CD4-positive, alpha-beta T cell (primary cell): ENCODE measurements around the gene MBD3L2B. TPM values are rescaled to one million over a fixed set of nuclear protein-coding genes. Genes with fewer than 3 reads are reported as not detected.
"Not testable (repeated sequence)": the region's sequence is repeated elsewhere in the genome, so short reads cannot be mapped to it uniquely, and the experiment has no call there.

Experiments
- ATAC-seq: fragments of 200-7000 bp; cut with Tn5 transposase; one replicate; pipeline ENCODE4 v1.10.0; 2022; ENCODE audit warnings: mild to moderate bottlenecking; ENCODE audit not compliant: poor library complexity
- CTCF ChIA-PET: fragments of 350-600 bp; sonication (Branson Sonifier 250); formaldehyde crosslinking; loops from one replicate; lab custom pipeline; 2021; ENCODE audit warnings: antibody characterized with exemption, inconsistent platforms; lab: Charles Lee
- POLR2A ChIA-PET: fragments of 350-600 bp; sonication (Branson Sonifier 250); formaldehyde crosslinking; loops from one replicate; lab custom pipeline; 2021; ENCODE audit warnings: antibody characterized with exemption, inconsistent platforms; lab: Charles Lee
- DNase-seq, 14 experiments: peaks; one replicate each; pipeline ENCODE4 v3.0.0-alpha.2; 2013 to 2020; ENCODE audit warnings: mixed read lengths in 2 of 14
- H3K27ac ChIP-seq, 2 donors: one replicate each; pipeline versions ENCODE4 v1.5.1 to v1.7.0; 2013; ENCODE audit warnings: low read length in 2 of 2, low read depth in 1 of 2, mild to moderate bottlenecking in 1 of 2
- H3K27me3 ChIP-seq, 2 experiments: 1 replicate in 1 of 2; 2 replicates in 1 of 2; pipeline versions ENCODE4 v1.6.1 to v1.7.0; 2013; ENCODE audit warnings: low read length in 2 of 2, control low read depth in 1 of 2, mild to moderate bottlenecking in 1 of 2, moderate library complexity in 1 of 2; ENCODE audit not compliant: insufficient read depth in 2 of 2, control insufficient read depth in 1 of 2
- H3K36me3 ChIP-seq: one replicate; pipeline ENCODE4 v1.6.1; 2013; ENCODE audit warnings: low read length, control low read depth; ENCODE audit not compliant: insufficient read depth
- H3K4me1 ChIP-seq: one replicate; pipeline ENCODE4 v1.6.1; 2013; ENCODE audit warnings: low read length, control low read depth; ENCODE audit not compliant: insufficient read depth
- H3K4me3 ChIP-seq: one replicate; pipeline ENCODE4 v1.5.1; 2013; ENCODE audit warnings: mild to moderate bottlenecking, low read length, moderate library complexity
- H3K9me3 ChIP-seq, 2 experiments: 1 replicate in 1 of 2; 2 replicates in 1 of 2; pipeline versions ENCODE4 v1.6.1 to v1.7.0; 2013; ENCODE audit warnings: low read length in 2 of 2, mild to moderate bottlenecking in 2 of 2, control low read depth in 1 of 2, moderate library complexity in 1 of 2; ENCODE audit not compliant: control insufficient read depth in 1 of 2, insufficient read depth in 1 of 2
- H3K27ac Mint-ChIP-seq: one replicate; pipeline ENCODE4 v1.8.0; 2020; ENCODE audit warnings: mixed read lengths
- H3K27me3 Mint-ChIP-seq: one replicate; pipeline ENCODE4 v1.8.0; 2021; ENCODE audit warnings: mixed read lengths
- H3K36me3 Mint-ChIP-seq: one replicate; pipeline ENCODE4 v1.8.0; 2021; ENCODE audit warnings: low read depth, mixed read lengths
- H3K4me1 Mint-ChIP-seq: one replicate; pipeline ENCODE4 v1.8.0; 2021; ENCODE audit warnings: low read depth, mixed read lengths
- H3K4me3 Mint-ChIP-seq: one replicate; pipeline ENCODE4 v1.8.0; 2020; ENCODE audit warnings: mild to moderate bottlenecking, mixed read lengths
- H3K9me3 Mint-ChIP-seq: one replicate; pipeline ENCODE4 v1.8.0; 2020; ENCODE audit warnings: mixed read lengths
- CTCF ChIP-seq: fragments of 200-600 bp; IDR thresholded peaks from one replicate; pipeline ENCODE4 v1.8.0; 2022; ENCODE audit warnings: antibody characterized with exemption, mild to moderate bottlenecking
- intact Hi-C, 2 experiments: fragments of 100-400 bp; cut with DNase I in 1 of 2; cut with micrococcal nuclease in 1 of 2; formaldehyde crosslinking; loops; one replicate each; pipeline versions ENCODE4 v1.15.1 to v1.9.0; 2023 to 2025; cut with DNase I, micrococcal nuclease
- polyA plus RNA-seq, 2 donors: library from polyadenylated mRNA; unstranded; fragments of 120-200 nt; gene quantifications; one replicate each; pipeline ENCODE4 v1.2.1, GENCODE V29; 2013
- total RNA-seq, 174 experiments: library from RNA in 2 of 174; stranded (reverse) in 2 of 174; gene quantifications; one replicate each; pipeline ENCODE4 v1.2.3 and lab custom pipeline; 2021 to 2026

Gene MBD3L2B
- total RNA-seq: not detected
- not detected for polyA plus RNA-seq (2013, experiment 1 of 2)
- polyA plus RNA-seq (2013, experiment 2 of 2): not detected
- 0 to 0.08 (median 0) reads per million in 172 experiments for total RNA-seq (lab: John Stamatoyannopoulos, UW)

DNA sequence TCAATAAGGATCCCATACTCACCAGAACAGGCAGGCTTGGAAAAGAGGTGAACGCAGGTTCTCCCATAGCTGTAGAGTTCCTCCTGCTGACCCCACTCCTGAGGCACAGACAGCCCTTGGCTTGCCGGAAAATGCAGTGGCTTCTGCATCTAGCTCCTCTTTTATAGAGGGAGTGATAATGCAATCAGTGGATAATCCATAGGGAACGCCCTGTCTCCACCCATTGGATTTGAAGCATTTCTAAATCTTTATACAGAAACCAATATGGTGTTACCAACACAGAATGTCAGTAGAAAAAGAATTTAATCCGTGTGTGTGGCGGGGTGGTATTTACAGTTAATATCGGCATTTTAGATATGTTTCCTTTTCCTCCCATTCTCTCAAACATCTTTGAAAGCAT lies at the start of gene MBD3L2B:
TSS of gene MBD3L2B (minus strand) at position 101 of the 400 bp plus-strand sequence. CDS start at position 67, 34 bp downstream.
- H3K9me3 ChIP-seq, ATAC-seq, H3K27ac Mint-ChIP-seq, H3K36me3 Mint-ChIP-seq, H3K27me3 Mint-ChIP-seq, H3K4me3 Mint-ChIP-seq, CTCF ChIA-PET, H3K4me3 ChIP-seq, intact Hi-C loops, H3K27me3 ChIP-seq, H3K4me1 Mint-ChIP-seq, H3K27ac ChIP-seq, DNase-seq, H3K36me3 ChIP-seq, H3K4me1 ChIP-seq, POLR2A ChIA-PET, H3K9me3 Mint-ChIP-seq: not testable (repeated sequence)

GRCh38 chr19:7069904-7070226 lies 48.6 kb upstream of the MBD3L2B start:
- DNase-seq: peak in 3 of 14 experiments; percentile 3 to 43 (median 31)
- Mint-ChIP-seq H3K36me3 (peaks cover 48% of the 10 kb centered on the region), H3K27ac (peak overlapping the region; percentile 91), H3K27me3 (no peaks in the 10 kb centered on the region), H3K9me3 (no peaks in the 10 kb centered on the region), H3K4me1 (peaks cover 25% of the 10 kb centered on the region), H3K4me3 (peak overlapping the region; percentile 96)
- ChIA-PET POLR2A (interaction anchor here (0.8 to 3.1 kb wide), 22 partner anchors 11 to 799 kb away, joined by 3 to 55 read pairs (median 4); partner anchors contain the start of genes ALKBH7, ARHGEF18, KHSRP and PET100), CTCF (interaction anchor here (0.9 to 1.2 kb wide), 2 partner anchors 32 to 800 kb away, joined by 3 read pairs; no protein-coding TSS in a partner anchor)
- Histone ChIP-seq H3K4me3 (peak overlapping the region; percentile 88), H3K36me3 (peaks cover 36% of the 10 kb centered on the region), H3K9me3 (peaks cover 2 to 11% of the 10 kb centered on the region in 2 experiments), H3K27me3 (no peaks in the 10 kb centered on the region), H3K4me1 (peaks cover 21% of the 10 kb centered on the region), H3K27ac (peak overlapping the region; percentile 85 to 89)
- TF ChIP-seq CTCF: no peak
- intact Hi-C loops: no loop called here
- ATAC-seq: peak; percentile 18

- Histone ChIP-seq H3K4me3 (peak within 1 kb of the TSS; percentile 88), H3K9me3 (peaks cover 0 to 6% of the 10 kb centered on the region in 2 experiments), H3K4me1 (peaks cover 21% of the 10 kb centered on the region), H3K27ac (peak within 1 kb of the TSS; percentile 85 to 89), H3K27me3 (no peaks in the 10 kb centered on the region), H3K36me3 (peaks cover 30% of the 10 kb centered on the region)
- DNase-seq (peak; percentile 98 to 100 (median 99)), ATAC-seq (peak; percentile 95)
- Mint-ChIP-seq H3K36me3 (peaks cover 43% of the 10 kb centered on the region), H3K27ac (peak within 1 kb of the TSS; percentile 91), H3K4me3 (peak within 1 kb of the TSS; percentile 96), H3K9me3 (no peaks in the 10 kb centered on the region), H3K4me1 (peaks cover 23% of the 10 kb centered on the region), H3K27me3 (no peaks in the 10 kb centered on the region)
- ChIA-PET CTCF (interaction anchor here (0.9 to 1.2 kb wide), 3 partner anchors 33 to 800 kb away, joined by 3 read pairs; no protein-coding TSS in a partner anchor), POLR2A (interaction anchor here (0.6 to 3.1 kb wide), 32 partner anchors 11 to 1349 kb away, joined by 3 to 55 read pairs (median 4); partner anchors contain the start of genes ALKBH7, ARHGEF18, CATSPERD and GPR108)
- no peak for TF ChIP-seq CTCF
- intact Hi-C loops: no loop called here
Measured at GRCh38 chr19:7069042-7069903, 48.0 kb upstream of the MBD3L2B start, which contains the start of gene ZNF557. Gene ZNF557, plus strand, starts transcription at chr19:7069703. Its CDS starts 5,372 bp downstream, at chr19:7075075.
